Fibroblast of lung (primary cell): ENCODE results near the gene RSPH1.

ENCODE experiments used
- CTCF ChIP-seq, 2 donors: IDR thresholded peaks in 1 of 2; conservative IDR thresholded peaks in 1 of 2; 1 replicate in 1 of 2; 2 replicates in 1 of 2; pipeline ENCODE4 v1.5.1; 2011 to 2012; ENCODE audit warnings: low read length in 2 of 2, control low read depth in 1 of 2, inconsistent platforms in 1 of 2, low read depth in 1 of 2, mild to moderate bottlenecking in 1 of 2
- EZH2 ChIP-seq: IDR thresholded peaks from 2 replicates; pipeline ENCODE4 v1.5.1; 2012; ENCODE audit warnings: low read length, control low read depth, mild to moderate bottlenecking; ENCODE audit errors: missing control alignments

GRCh38 chr21:42466700-42467099 is 29.3 kb downstream of the RSPH1 start:
- TF ChIP-seq CTCF (conservative IDR thresholded peaks at IDR 0.05 in 1 of 2, IDR thresholded peaks at IDR 0.05 in 1 of 2; ENCODE audit: low read depth in 1 of 2, low read length in 2 of 2): no peak
- no peak for TF ChIP-seq EZH2
